Gastroesophageal sphincter (tissue), 3 donors: Measurements from ENCODE around the gene SCAMP1.

ENCODE experiments used
- CTCF ChIP-seq, 4 experiments: fragments of 200-600 bp in 2 of 4; fragments of 450-650 bp in 2 of 4; sonication (generic) in 1 of 4; IDR thresholded peaks; one replicate each; pipeline ENCODE4 v1.5.1; 2017 to 2019; ENCODE audit warnings: antibody characterized with exemption in 4 of 4, mild to moderate bottlenecking in 2 of 4, moderate library complexity in 2 of 4
- POLR2AphosphoS5 ChIP-seq: sonication (generic); formaldehyde crosslinking; IDR thresholded peaks from one replicate; pipeline ENCODE4 v1.6.1; 2017; ENCODE audit warnings: antibody characterized with exemption

- TF ChIP-seq CTCF (IDR thresholded peaks at IDR 0.05): no peak
- TF ChIP-seq POLR2AphosphoS5: no peak
Measured at GRCh38 chr5:78367318-78367991, 7.0 kb downstream of the SCAMP1 start.
